ENCODE results near the gene VAV1.
"Not testable (repeated sequence)": the region's sequence is repeated elsewhere in the genome, so short reads cannot be mapped to it uniquely, and the experiment has no call there.

VAV1 gene

DNA sequence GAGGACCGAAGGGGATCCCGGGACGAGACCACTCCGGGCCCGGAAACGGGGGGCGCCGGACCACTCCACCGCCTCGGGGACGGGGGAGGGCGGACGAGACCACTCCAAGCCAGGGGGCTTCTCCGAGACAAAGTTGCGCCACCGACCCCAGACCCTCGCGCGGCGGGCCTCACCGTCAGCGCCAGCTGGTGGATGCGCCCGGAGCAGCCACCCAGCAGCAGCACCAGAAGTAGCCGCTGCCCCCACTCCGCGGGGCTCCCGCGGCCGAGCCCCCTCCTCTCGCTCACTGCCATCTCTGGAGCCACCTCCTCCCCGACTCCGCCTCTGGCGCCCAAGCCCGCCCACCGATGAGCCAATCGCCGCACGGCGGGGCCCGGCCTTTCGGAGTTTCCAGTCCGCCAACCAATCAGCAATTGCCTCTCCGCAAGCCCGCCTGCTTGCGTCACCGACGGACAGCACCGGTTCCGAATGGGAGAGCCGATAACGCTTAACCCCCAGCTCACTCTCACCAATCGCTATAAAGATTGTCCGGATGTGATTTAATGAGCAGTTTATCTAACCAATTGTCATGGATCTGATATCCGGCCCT is 35.1 kb upstream of the VAV1 start, which contains the start of gene GPR108:
TSS of gene GPR108 (minus strand) at position 297 of the 589 bp plus-strand sequence. CDS start at position 293, 4 bp downstream.
- peak; percentile 100 for DNase-seq (ENCODE audit: low spot score)

GRCh38 chr19:6737873-6738786 is 34.4 kb upstream of the VAV1 start:
- DNase-seq (ENCODE audit: low spot score), result peak; percentile 80

DNA sequence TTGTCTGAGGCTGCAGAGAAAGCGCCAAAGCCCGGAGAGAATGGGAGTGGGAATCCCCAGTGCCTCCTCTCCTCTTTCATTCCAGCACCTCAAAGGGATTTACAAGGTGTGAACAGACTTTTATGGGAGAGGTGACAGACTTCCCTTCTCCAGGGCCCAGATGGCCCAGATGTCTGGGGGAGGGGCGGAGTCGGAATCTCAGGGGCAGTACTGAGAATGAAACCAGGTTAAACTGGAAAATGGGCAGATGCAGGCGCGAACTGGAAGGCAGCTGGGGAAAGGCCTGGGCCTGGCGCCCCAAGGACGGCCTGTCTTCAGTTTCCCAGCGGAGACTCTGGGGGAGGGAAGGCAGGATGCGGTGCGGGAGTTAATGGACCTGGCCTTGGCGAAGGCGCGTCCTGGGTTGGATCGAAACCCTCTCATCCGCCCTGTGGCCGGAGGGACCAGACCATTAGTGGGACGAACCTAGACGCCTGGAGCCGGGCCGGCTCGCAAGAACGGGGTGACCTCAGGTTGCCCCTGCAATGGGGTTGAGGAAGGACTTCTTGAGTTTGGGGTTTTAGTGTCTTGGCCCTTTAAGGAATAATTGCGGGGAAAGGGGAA is 33.6 kb upstream of the VAV1 start:
- DNase-seq (ENCODE audit: low spot score), result no peak

DNA sequence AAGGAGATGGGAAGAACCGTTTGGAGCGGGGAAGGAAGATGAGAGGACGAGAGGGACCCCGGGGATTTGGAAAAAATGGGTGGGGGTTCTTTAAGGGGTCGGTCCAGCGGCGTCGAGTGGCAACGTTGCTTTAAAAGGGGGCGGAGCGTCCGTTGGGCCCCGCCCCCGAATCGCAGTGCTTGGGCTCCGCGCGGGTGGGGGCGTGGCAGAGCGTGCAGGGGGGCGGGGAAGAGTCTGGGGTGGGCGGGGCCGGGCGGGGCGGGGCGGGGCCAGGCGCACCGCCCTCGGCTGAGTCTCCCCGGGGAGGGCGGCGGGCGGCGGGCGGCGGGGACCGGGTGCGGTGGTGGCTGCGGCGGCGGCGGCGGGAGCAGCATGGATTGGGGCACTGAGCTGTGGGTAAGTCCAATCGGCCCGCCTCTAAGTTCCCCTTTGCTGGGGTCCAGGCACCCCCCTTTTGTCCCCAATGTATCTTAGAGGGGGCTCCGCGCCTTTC is 33.1 kb upstream of the VAV1 start, which contains the start of gene TRIP10:
TSS of gene TRIP10 (plus strand) at position 291 of the 493 bp plus-strand sequence. CDS start at position 373, 82 bp downstream.
- DNase-seq (ENCODE audit: low spot score), result peak; percentile 86

- no peak for DNase-seq (ENCODE audit: low spot score)
These were observed 32.5 kb upstream of the VAV1 start for GRCh38 chr19:6739883-6740588.

- DNase-seq (ENCODE audit: low spot score), result no peak
These were observed 31.7 kb upstream of the VAV1 start for GRCh38 chr19:6740589-6741343.

DNA sequence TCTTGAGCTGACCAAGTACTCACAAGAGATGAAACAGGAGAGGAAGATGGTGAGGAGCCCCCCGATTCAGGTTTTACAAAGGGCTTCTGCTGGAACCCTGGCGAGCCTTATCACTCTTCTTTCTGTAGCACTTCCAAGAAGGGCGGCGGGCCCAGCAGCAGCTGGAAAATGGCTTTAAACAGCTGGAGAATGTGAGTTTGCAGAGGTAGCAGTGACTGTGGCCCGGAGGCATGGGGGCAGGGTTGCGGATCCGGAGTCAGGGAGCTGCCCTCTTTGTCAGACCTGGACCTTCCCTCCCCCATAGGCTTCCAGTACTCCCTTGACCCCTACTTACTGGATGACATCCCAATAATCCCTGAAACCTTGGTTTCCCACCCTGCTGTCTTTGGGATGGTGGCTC is 29.4 kb upstream of the VAV1 start:
- no peak for DNase-seq (ENCODE audit: low spot score)

- DNase-seq (ENCODE audit: low spot score), result no peak
These were observed 28.7 kb upstream of the VAV1 start for GRCh38 chr19:6743714-6744380.

DNA sequence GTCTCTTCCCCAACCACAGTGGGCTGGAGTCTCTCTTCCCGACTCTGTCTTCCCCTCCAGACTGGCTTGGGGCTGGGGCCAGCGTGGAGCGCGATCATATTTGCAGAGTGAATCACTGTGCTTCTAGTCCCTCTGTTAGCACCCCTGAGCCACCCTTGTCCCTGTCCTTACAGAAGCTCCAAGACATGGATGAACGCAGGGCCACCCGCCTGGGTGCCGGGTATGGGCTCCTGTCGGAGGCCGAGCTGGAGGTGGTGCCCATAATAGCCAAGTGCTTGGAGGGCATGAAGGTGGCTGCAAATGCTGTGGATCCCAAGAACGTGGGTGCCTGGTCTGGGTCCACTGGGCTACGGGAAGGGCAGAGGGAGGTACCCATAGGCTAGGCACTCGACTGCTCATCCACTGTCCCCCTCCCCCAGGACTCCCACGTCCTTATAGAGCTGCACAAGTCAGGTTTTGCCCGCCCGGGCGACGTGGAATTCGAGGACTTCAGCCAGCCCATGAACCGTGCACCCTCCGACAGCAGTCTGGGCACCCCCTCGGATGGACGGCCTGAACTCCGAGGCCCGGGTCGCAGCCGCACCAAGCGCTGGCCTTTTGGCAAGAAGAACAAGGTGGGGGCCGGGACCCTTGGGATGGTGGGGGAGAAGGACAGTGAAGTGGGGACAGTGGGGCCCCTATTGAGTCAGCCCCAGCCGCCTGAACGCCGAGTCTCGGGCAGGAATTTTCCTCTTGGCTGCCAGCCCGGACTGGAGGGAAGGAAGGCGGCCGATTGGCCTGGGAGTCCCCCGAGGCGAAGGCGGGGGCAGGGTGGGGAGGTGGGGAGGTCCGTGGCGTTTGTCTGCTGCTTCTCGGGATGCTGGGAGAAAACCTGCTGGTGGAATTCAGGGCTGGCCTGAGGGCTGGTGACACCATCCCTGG is 27.9 kb upstream of the VAV1 start:
- DNase-seq (ENCODE audit: low spot score), result peak; percentile 45

- DNase-seq (ENCODE audit: low spot score), result no peak
These were observed 26.5 kb upstream of the VAV1 start for GRCh38 chr19:6745965-6746364.

DNA sequence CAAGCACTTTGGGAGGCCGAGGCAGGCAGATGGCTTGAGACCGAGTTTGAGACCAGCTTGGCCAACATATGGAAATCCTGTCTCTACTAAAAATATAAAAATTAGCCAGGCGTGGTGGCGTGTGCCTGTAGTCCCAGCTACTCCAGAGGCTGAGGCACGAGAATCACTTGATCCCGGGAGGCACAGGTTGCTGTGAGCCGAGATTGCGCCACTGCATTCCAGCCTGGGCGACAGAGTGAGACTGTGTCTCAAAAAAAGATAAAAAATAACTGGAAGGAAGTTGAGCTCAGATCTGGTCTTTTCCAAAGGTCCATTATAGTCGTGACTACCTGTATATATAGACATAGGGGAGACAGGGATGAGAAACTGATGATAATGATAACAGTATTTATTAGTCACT is 24.0 kb upstream of the VAV1 start:
- not testable (repeated sequence) for DNase-seq (ENCODE audit: low spot score)

GRCh38 chr19:6750062-6750461 is 22.4 kb upstream of the VAV1 start:
- no peak for DNase-seq (ENCODE audit: low spot score)

DNA sequence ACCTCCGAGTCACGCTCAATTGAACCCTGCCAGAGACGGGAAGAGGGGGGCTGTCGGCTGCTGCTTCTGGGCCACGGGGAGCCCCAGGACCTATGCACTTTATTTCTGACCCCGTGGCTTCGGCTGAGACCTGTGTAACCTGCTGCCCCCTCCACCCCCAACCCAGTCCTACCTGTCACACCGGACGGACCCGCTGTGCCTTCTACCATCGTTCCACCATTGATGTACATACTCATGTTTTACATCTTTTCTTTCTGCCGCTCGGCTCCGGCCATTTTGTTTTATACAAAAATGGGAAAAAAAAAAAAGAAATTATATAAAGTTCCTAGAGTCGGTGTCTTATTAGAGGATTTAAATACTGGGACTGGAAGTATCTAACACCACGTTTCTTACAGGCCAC is 21.3 kb upstream of the VAV1 start:
- DNase-seq (ENCODE audit: low spot score), result no peak

GRCh38 chr19:6752256-6753177 is 20.0 kb upstream of the VAV1 start:
- no peak for DNase-seq (ENCODE audit: low spot score)

GRCh38 chr19:6753178-6754031 is 19.1 kb upstream of the VAV1 start:
- no peak for DNase-seq (ENCODE audit: low spot score)

GRCh38 chr19:6754136-6754535 is 18.4 kb upstream of the VAV1 start:
- DNase-seq (ENCODE audit: low spot score), result no peak

DNA sequence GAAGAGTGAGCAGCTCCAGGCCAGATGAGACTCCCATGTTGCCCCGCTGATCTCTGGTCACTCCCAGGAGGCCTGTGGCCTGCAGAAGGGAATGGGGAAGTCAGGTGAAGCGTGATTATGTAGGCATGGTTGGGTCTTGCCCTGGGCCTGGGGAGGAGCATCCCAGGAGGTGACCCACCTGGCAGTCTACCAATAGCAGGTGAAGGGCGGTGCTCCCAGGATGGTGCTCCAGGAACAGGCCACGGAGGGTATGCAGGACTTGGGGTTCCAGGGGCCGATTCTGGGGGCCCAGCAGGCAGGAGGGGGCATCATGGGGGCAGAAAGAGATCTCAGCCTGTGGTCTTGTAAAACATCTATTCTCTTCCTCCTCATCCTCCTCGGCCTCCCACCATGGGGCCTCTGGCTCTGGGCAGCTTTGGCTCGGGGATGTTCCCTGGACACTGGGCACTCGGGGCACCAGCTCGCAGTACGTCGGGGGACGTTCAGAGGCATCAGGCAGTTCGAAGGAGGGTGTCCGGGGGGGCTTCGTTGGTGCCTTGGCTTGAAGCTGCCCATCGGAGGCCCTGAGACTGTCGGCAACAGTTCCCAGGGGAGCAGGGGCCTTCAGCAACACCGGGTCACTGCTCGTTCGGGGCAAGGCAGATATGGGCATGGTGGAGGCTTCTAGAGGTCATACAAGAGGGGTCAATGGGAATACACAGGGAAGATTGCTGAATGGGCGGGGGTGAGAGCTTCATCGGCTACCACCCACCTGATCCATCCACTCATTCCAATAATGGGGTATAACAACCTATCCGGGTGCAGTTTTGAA is 17.6 kb upstream of the VAV1 start:
- no peak for DNase-seq (ENCODE audit: low spot score)

All from globus pallidus (tissue), 1 donor.